ENCODE measurements around the gene USP22.

- TF ChIP-seq POLR2A (IDR thresholded peaks at IDR 0.05) (no peak), CTCF (IDR thresholded peaks at IDR 0.05) (no peak)
Measured at GRCh38 chr17:21002309-21003006, 40.4 kb downstream of the USP22 start.

All from thyroid gland (tissue), 4 donors.